K562 (cell line): ENCODE data around the gene PACSIN1. TPM values are rescaled to one million over a fixed set of nuclear protein-coding genes. Genes with fewer than 3 reads are reported as not detected.

ENCODE experiments used
- ATF1 ChIP-seq, 2 experiments: fragments of 450-650 bp in 1 of 2; IDR thresholded peaks; 2 replicates each; pipeline ENCODE4 v1.6.1; 2016; ENCODE audit warnings: missing compliant biosample characterization in 1 of 2, missing genetic modification characterization in 1 of 2
- ELF4 ChIP-seq: fragments of 450-650 bp; formaldehyde crosslinking; IDR thresholded peaks from 2 replicates; pipeline ENCODE4 v1.4.0; 2022; ENCODE audit warnings: missing genetic modification characterization
- ESRRA ChIP-seq: fragments of 450-650 bp; IDR thresholded peaks from 2 replicates; pipeline ENCODE4 v1.6.1; 2014; ENCODE audit warnings: low read depth, mild to moderate bottlenecking, moderate library complexity, borderline replicate concordance
- HLTF ChIP-seq: fragments of 450-650 bp; IDR thresholded peaks from 2 replicates; pipeline ENCODE4 v1.6.1; 2016
- KLF16 ChIP-seq: IDR thresholded peaks from 2 replicates; pipeline ENCODE4 v1.6.1; 2016; ENCODE audit warnings: antibody characterized with exemption
- MAZ ChIP-seq, 2 experiments: fragments of 450-650 bp in 1 of 2; sonication (generic) in 1 of 2; formaldehyde crosslinking; IDR thresholded peaks in 1 of 2; conservative IDR thresholded peaks in 1 of 2; 2 replicates each; pipeline versions ENCODE4 v1.4.0 to v1.5.0; 2020; ENCODE audit warnings: mild to moderate bottlenecking in 1 of 2, missing genetic modification reagents in 1 of 2
- MTA3 ChIP-seq: fragments of 450-650 bp; formaldehyde crosslinking; IDR thresholded peaks from 2 replicates; pipeline ENCODE4 v1.6.1; 2017; ENCODE audit warnings: mild to moderate bottlenecking, borderline replicate concordance
- SIN3A ChIP-seq, 2 experiments: fragments of 150-350 bp in 1 of 2; IDR thresholded peaks; 2 replicates each; pipeline ENCODE4 v1.6.1; 2011 to 2016; ENCODE audit warnings: borderline replicate concordance in 2 of 2, low read depth in 2 of 2, low read length in 2 of 2, mild to moderate bottlenecking in 2 of 2, moderate library complexity in 2 of 2; ENCODE audit not compliant: control insufficient read depth in 1 of 2
- THRA ChIP-seq: fragments of 450-650 bp; IDR thresholded peaks from 2 replicates; pipeline ENCODE4 v1.6.1; 2017; ENCODE audit warnings: mild to moderate bottlenecking, moderate library complexity
- TRIM25 ChIP-seq: fragments of 450-650 bp; IDR thresholded peaks from 2 replicates; pipeline ENCODE4 v1.7.0; 2016; ENCODE audit warnings: borderline replicate concordance
- ZNF347 ChIP-seq: fragments of 450-650 bp; formaldehyde crosslinking; IDR thresholded peaks from 2 replicates; pipeline ENCODE4 v1.4.0; 2020; ENCODE audit warnings: low read depth, mild to moderate bottlenecking, moderate library complexity
- ZNF77 ChIP-seq: fragments of 250-450 bp; sonication (Bioruptor Pico); IDR thresholded peaks from 2 replicates; pipeline ENCODE4 v1.5.0; 2020
- polyA plus RNA-seq, 8 experiments: library from polyadenylated mRNA; depleted of rRNA in 4 of 8; stranded (reverse) in 5 of 8; unstranded in 3 of 8; fragments of >200 nt; fragmentation: Nextera tagmentation in 2 of 8; fragmentation: Illumina TruSeq in 1 of 8; extraction: Ambion mirVana in 2 of 8; extraction: Trizol in 1 of 8; gene quantifications; 2 replicates each; pipeline versions ENCODE4 v1.2.1 to v1.2.3, GENCODE V29; 2011 to 2014; ENCODE audit warnings: inconsistent platforms in 1 of 8, missing spikeins in 1 of 8
- total RNA-seq, 7 experiments: library from RNA; depleted of rRNA in 6 of 7; stranded (reverse); fragments of >200 nt in 6 of 7; fragmentation: Illumina TruSeq in 2 of 7; extraction: Trizol in 2 of 7; gene quantifications; 2 replicates each; pipeline versions ENCODE4 v1.2.1 to v1.2.3, GENCODE V29; 2011 to 2021; ENCODE audit warnings: low replicate concordance in 1 of 7
- TF ChIP-seq, protein P1 (sequence below): fragments of 450-650 bp; formaldehyde crosslinking; IDR thresholded peaks from 2 replicates; pipeline ENCODE4 v1.4.0; 2020; ENCODE audit warnings: mild to moderate bottlenecking
- TF ChIP-seq, protein P2 (sequence below): sonication (generic); formaldehyde crosslinking; IDR thresholded peaks from 2 replicates; pipeline ENCODE4 v1.5.0; 2020; ENCODE audit warnings: missing genetic modification reagents
- TF ChIP-seq, protein P3 (sequence below), 2 experiments: fragments of 450-650 bp; IDR thresholded peaks; 2 replicates each; pipeline ENCODE4 v1.6.1; 2018; ENCODE audit warnings: mild to moderate bottlenecking in 2 of 2, low read depth in 1 of 2; ENCODE audit not compliant: partially characterized antibody in 2 of 2

PACSIN1 gene
- total and polyA plus RNA-seq, 9 of the 15 experiments (the other 6 are each of a cell fraction or from before 2014, with no cell fraction given), result 0.01 to 1.7 (median 0.45) TPM

- TF ChIP-seq, protein P1, sequence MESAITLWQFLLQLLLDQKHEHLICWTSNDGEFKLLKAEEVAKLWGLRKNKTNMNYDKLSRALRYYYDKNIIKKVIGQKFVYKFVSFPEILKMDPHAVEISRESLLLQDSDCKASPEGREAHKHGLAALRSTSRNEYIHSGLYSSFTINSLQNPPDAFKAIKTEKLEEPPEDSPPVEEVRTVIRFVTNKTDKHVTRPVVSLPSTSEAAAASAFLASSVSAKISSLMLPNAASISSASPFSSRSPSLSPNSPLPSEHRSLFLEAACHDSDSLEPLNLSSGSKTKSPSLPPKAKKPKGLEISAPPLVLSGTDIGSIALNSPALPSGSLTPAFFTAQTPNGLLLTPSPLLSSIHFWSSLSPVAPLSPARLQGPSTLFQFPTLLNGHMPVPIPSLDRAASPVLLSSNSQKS (CRISPR knock-in tag), result no peak
- TF ChIP-seq, protein P2, sequence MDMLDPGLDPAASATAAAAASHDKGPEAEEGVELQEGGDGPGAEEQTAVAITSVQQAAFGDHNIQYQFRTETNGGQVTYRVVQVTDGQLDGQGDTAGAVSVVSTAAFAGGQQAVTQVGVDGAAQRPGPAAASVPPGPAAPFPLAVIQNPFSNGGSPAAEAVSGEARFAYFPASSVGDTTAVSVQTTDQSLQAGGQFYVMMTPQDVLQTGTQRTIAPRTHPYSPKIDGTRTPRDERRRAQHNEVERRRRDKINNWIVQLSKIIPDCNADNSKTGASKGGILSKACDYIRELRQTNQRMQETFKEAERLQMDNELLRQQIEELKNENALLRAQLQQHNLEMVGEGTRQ, result no peak
- TF ChIP-seq SIN3A (IDR thresholded peaks at IDR 0.05; ENCODE audit: borderline replicate concordance in 2 of 2, control insufficient read depth in 1 of 2, low read depth in 2 of 2, low read length in 2 of 2) (peak in 1 of 2 experiments; percentile 12; a peak in 1 of 4 replicates), ATF1 (CRISPR knock-in tag; IDR thresholded peaks at IDR 0.05) (no peak), ATF1 (tag; IDR thresholded peaks at IDR 0.05) (peak; percentile 84), MTA3 (peak; percentile 91), ELF4 (CRISPR knock-in tag) (no peak), ZNF347 (no peak), THRA (no peak), ESRRA (peak; percentile 96), MAZ (CRISPR knock-in tag; conservative IDR thresholded peaks at IDR 0.05 in 1 of 2, IDR thresholded peaks at IDR 0.05 in 1 of 2) (peak; percentile 77 to 87), ZNF77 (CRISPR knock-in tag) (no peak), KLF16 (peak; percentile 77), TRIM25 (0 out of 2 replicates have a peak, but pooled peaks have one; percentile 32), HLTF (0 out of 2 replicates have a peak, but pooled peaks have one; percentile 26)
- TF ChIP-seq, protein P3, sequence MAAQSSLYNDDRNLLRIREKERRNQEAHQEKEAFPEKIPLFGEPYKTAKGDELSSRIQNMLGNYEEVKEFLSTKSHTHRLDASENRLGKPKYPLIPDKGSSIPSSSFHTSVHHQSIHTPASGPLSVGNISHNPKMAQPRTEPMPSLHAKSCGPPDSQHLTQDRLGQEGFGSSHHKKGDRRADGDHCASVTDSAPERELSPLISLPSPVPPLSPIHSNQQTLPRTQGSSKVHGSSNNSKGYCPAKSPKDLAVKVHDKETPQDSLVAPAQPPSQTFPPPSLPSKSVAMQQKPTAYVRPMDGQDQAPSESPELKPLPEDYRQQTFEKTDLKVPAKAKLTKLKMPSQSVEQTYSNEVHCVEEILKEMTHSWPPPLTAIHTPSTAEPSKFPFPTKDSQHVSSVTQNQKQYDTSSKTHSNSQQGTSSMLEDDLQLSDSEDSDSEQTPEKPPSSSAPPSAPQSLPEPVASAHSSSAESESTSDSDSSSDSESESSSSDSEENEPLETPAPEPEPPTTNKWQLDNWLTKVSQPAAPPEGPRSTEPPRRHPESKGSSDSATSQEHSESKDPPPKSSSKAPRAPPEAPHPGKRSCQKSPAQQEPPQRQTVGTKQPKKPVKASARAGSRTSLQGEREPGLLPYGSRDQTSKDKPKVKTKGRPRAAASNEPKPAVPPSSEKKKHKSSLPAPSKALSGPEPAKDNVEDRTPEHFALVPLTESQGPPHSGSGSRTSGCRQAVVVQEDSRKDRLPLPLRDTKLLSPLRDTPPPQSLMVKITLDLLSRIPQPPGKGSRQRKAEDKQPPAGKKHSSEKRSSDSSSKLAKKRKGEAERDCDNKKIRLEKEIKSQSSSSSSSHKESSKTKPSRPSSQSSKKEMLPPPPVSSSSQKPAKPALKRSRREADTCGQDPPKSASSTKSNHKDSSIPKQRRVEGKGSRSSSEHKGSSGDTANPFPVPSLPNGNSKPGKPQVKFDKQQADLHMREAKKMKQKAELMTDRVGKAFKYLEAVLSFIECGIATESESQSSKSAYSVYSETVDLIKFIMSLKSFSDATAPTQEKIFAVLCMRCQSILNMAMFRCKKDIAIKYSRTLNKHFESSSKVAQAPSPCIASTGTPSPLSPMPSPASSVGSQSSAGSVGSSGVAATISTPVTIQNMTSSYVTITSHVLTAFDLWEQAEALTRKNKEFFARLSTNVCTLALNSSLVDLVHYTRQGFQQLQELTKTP (IDR thresholded peaks at IDR 0.05; ENCODE audit: low read depth in 1 of 2, partially characterized antibody in 2 of 2), result peak in 1 of 2 experiments; percentile 69
These were observed 94.7 kb downstream of the PACSIN1 start (continued) for GRCh38 chr6:34560366-34561226.
